C4-2B (cell line): ENCODE data around the gene UBTD1.

Source experiments
- ZFX ChIP-seq: fragments of 450-650 bp; IDR thresholded peaks from 2 replicates; pipeline ENCODE4 v1.6.1; 2017
- TF ChIP-seq, protein P1 (sequence below): fragments of 450-650 bp; conservative IDR thresholded peaks from 2 replicates; pipeline ENCODE4 v1.5.1; 2017; ENCODE audit warnings: mild to moderate bottlenecking

DNA sequence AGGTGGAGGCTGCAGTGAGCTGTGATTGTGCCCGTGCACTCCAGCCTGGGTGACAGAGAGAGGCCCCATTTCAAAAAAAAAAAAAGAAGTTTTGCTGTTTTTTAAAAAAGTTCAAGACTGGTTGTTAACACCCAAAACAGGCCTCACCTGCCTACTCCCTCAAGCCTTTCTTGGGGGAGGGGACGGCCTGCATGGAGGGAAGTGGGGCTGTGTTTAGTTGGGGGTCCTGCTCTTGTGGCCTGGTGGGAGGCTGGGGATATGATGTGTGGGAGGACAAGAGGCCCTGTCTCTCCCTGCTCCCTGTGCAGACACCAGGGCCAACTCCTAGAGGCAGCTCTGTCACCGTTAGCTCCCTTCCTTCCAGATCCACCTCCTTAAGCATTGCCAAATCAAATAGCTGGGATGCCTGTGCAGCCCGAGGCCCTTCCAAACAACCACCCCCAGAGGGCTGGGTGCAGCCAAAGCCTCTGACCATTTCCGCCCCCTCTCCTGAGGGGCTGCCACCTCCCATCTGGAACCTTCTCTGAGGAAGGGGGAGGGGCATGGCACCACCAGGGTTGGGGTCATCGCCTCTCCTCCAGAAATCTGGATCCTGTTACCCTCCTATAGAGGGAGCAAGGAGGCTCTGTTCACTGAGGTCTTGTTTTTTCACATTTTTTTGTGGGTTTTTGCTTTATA is 40.9 kb downstream of the UBTD1 start:
- TF ChIP-seq, protein P1, sequence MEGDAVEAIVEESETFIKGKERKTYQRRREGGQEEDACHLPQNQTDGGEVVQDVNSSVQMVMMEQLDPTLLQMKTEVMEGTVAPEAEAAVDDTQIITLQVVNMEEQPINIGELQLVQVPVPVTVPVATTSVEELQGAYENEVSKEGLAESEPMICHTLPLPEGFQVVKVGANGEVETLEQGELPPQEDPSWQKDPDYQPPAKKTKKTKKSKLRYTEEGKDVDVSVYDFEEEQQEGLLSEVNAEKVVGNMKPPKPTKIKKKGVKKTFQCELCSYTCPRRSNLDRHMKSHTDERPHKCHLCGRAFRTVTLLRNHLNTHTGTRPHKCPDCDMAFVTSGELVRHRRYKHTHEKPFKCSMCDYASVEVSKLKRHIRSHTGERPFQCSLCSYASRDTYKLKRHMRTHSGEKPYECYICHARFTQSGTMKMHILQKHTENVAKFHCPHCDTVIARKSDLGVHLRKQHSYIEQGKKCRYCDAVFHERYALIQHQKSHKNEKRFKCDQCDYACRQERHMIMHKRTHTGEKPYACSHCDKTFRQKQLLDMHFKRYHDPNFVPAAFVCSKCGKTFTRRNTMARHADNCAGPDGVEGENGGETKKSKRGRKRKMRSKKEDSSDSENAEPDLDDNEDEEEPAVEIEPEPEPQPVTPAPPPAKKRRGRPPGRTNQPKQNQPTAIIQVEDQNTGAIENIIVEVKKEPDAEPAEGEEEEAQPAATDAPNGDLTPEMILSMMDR, result no peak
- no peak for TF ChIP-seq ZFX
